LHCN-M2 (cell line): ENCODE results near the gene RBMY1B. TPM values are rescaled to one million over a fixed set of nuclear protein-coding genes. Genes with fewer than 3 reads are reported as not detected.
"Not testable (repeated sequence)": the region's sequence is repeated elsewhere in the genome, so short reads cannot be mapped to it uniquely, and the experiment has no call there.

ENCODE experiments used
- DNase-seq: peaks from one replicate; pipeline ENCODE4 v3.0.0-alpha.2; 2012; ENCODE audit warnings: low read depth
- polyA plus RNA-seq: library from polyadenylated mRNA; unstranded; fragments of >200 nt; gene quantifications from one replicate; pipeline ENCODE4 v1.2.1, GENCODE V29; 2012; ENCODE audit warnings: missing spikeins
- total RNA-seq: library from RNA; depleted of rRNA; stranded (reverse); fragments of >200 nt; gene quantifications from 2 replicates; pipeline ENCODE4 v1.2.3, GENCODE V29; 2014; rRNA removed

RBMY1B gene
- total RNA-seq = not detected in 2 replicates
- not detected for polyA plus RNA-seq

DNA sequence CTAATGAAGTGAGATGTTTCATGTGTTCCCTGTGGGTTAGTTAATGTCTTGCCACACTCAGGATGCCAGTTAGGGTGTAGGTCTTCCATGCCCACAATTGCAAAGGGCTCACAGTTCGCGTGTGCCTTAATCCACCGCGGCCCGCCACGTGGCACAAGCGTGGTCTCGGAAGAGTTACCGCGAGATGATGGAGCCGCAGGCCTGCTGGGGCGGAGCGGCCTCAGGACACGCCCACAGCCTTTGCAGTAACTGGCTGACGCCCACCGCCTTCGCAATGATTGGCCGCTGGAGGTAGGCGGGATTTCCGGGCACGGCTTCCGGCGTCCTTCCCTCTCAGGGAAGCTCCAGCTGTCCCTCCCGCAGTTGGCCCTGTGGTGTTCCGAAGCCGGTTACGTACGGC is at the start of gene RBMY1B:
Gene RBMY1B, plus strand, starts transcription at position 301 of the 400 bp plus-strand sequence. CDS start 2,013 bp downstream, outside the sequence.
- not testable (repeated sequence) for DNase-seq

DNA sequence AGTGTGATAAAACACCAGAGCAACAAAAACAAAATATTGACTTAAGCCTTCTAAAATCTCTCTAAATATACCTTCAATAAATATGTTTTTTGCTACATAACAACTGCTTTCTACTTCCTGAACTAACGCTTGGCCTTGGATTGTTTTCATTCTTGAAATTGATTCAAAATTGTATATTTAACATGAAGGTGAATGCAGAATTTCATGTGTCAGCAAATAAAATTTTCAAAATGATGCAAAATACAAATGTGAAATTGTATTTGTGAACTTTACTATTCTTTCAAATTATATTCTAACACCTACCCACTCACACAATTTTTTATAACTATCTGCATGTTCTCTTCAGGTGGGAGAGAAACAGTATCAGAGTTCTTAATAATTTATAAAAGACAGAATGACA is 48.2 kb upstream of the RBMY1B start:
- DNase-seq = not testable (repeated sequence)

DNA sequence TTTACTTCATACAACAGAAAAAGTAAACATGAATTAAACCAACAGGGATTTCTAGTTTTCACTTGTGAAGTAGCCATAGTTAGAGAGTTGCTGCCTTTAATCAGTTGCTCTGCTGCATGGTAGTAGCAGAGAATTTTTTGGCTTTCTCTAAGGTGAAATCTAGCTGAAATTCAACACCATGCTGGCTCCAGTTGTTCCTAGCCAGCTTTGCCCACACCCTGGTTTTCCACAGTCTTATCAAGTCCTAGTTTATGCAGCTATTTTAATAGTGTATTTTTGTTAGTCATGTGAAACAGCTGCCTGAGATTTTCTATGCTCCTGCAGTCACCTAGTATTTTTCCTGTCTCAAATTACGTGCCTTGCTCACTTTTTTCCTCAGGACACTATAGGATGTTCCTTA is 28.2 kb upstream of the RBMY1B start:
- DNase-seq = no peak

DNA sequence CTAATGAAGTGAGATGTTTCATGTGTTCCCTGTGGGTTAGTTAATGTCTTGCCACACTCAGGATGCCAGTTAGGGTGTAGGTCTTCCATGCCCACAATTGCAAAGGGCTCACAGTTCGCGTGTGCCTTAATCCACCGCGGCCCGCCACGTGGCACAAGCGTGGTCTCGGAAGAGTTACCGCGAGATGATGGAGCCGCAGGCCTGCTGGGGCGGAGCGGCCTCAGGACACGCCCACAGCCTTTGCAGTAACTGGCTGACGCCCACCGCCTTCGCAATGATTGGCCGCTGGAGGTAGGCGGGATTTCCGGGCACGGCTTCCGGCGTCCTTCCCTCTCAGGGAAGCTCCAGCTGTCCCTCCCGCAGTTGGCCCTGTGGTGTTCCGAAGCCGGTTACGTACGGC is 23.4 kb downstream of the RBMY1B start, which contains the start of gene RBMY1A1:
Gene RBMY1A1, plus strand, starts transcription at position 301 of the 400 bp plus-strand sequence. CDS start 2,013 bp downstream, outside the sequence.
- DNase-seq = not testable (repeated sequence)

DNA sequence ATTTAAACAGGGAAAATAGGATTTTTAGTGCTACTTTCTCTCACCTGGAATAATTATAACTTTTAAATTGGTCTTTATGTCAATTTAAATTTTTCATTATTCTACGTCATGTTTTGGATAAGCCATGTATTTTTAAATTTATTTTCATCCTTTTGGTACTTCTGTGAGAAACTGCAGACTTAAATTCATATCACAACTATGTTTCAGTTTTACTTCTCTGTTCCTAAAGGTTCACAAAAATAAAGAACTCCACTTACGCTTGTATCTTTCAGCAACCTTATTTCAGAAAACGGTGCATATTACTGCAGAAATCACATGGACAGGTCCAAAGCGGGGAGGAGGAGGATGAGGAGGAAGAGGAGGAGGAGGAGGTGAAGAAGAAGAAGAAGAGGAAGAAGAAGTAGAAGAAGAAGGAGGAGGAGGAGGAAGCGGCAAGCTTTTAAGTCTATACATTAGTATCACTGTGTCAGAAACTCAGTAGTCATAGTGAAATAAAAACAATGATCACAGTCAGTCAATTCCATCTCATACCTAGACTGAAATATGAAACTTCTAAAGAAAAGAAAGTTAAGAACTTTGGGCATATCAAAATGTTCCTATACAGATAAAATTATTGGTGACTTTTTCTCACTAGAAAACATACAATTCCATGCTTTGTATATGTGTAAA is 48.3 kb downstream of the RBMY1B start:
- not testable (repeated sequence) for DNase-seq

Other genes starting within 250 kb of the RBMY1B start
- gene RBMY1A1, start 23.5 kb downstream of the RBMY1B start, total RNA-seq = not detected in 2 replicates